K562 (cell line): ENCODE results near the gene NCAPG2. TPM values are rescaled to one million over a fixed set of nuclear protein-coding genes. Genes with fewer than 3 reads are reported as not detected.

Source experiments
- BHLHE40 ChIP-seq: IDR thresholded peaks from 2 replicates; pipeline ENCODE4 v1.6.1; 2011; ENCODE audit warnings: low read length, improper control_type of control experiment
- DDX20 ChIP-seq: fragments of 450-650 bp; IDR thresholded peaks from 2 replicates; pipeline ENCODE4 v1.6.1; 2016; ENCODE audit warnings: missing genetic modification characterization, low read depth, mild to moderate bottlenecking, missing compliant biosample characterization, moderate library complexity
- EP300 ChIP-seq: IDR thresholded peaks from 2 replicates; pipeline ENCODE4 v1.6.1; 2012; ENCODE audit warnings: low read length, improper control_type of control experiment
- HDAC1 ChIP-seq, 2 experiments: fragments of 450-650 bp; IDR thresholded peaks; 2 replicates each; pipeline ENCODE4 v1.6.1; 2016 to 2017; ENCODE audit warnings: inconsistent platforms in 1 of 2, mild to moderate bottlenecking in 1 of 2, moderate library complexity in 1 of 2
- HDAC2 ChIP-seq: fragments of 450-650 bp; IDR thresholded peaks from 2 replicates; pipeline ENCODE4 v1.6.1; 2016; ENCODE audit warnings: mild to moderate bottlenecking
- HMGN3 ChIP-seq: IDR thresholded peaks from 2 replicates; pipeline ENCODE4 v1.6.1; 2011; ENCODE audit warnings: borderline replicate concordance, low read depth, mild to moderate bottlenecking, mixed read lengths, low read length; ENCODE audit not compliant: insufficient read length; ENCODE audit errors: extremely low read depth
- LEF1 ChIP-seq: fragments of 450-650 bp; IDR thresholded peaks from 2 replicates; pipeline ENCODE4 v1.6.1; 2016; ENCODE audit warnings: mild to moderate bottlenecking
- NR2C2 ChIP-seq, 2 experiments: fragments of 200-800 bp in 1 of 2; sonication (Bioruptor generic) in 1 of 2; sonication (generic) in 1 of 2; formaldehyde crosslinking in 1 of 2; IDR thresholded peaks; 2 replicates each; pipeline versions ENCODE4 v1.6.1 to v1.8.0; 2016 to 2022; ENCODE audit warnings: mild to moderate bottlenecking in 1 of 2, missing compliant biosample characterization in 1 of 2, missing genetic modification characterization in 1 of 2, missing genetic modification reagents in 1 of 2
- PCBP1 ChIP-seq: fragments of 200-400 bp; formaldehyde crosslinking; IDR thresholded peaks from 2 replicates; pipeline ENCODE4 v1.6.1; 2018; ENCODE audit warnings: mild to moderate bottlenecking, low read depth, low read length; ENCODE audit not compliant: poor library complexity, severe bottlenecking
- RB1 ChIP-seq: fragments of 450-650 bp; IDR thresholded peaks from 2 replicates; pipeline ENCODE4 v1.6.1; 2017; ENCODE audit warnings: low read depth, mild to moderate bottlenecking
- RERE ChIP-seq: sonication (generic); formaldehyde crosslinking; IDR thresholded peaks from 2 replicates; pipeline ENCODE4 v1.8.0; 2023; ENCODE audit warnings: missing genetic modification reagents, mild to moderate bottlenecking, borderline replicate concordance
- SMARCC2 ChIP-seq: fragments of 450-650 bp; IDR thresholded peaks from 2 replicates; pipeline ENCODE4 v1.6.1; 2017; ENCODE audit warnings: antibody characterized with exemption, moderate library complexity, mild to moderate bottlenecking, low read depth
- SRF ChIP-seq, 2 experiments: fragments of 250-450, 450-650 bp in 1 of 2; sonication (Bioruptor Pico) in 1 of 2; sonication (generic) in 1 of 2; formaldehyde crosslinking; IDR thresholded peaks; 2 replicates each; pipeline versions ENCODE4 v1.5.0 to v1.5.1; 2020 to 2022; ENCODE audit warnings: mild to moderate bottlenecking in 1 of 2, missing genetic modification reagents in 1 of 2
- TBP ChIP-seq: optimal IDR thresholded peaks from 2 replicates; pipeline ENCODE3; 2011; ENCODE audit warnings: low read depth, low read length, improper control_type of control experiment
- ZFX ChIP-seq: sonication (generic); formaldehyde crosslinking; IDR thresholded peaks from 2 replicates; pipeline ENCODE4 v1.8.0; 2022; ENCODE audit warnings: mild to moderate bottlenecking, missing genetic modification reagents, moderate library complexity
- ZHX1 ChIP-seq: fragments of 150-350 bp; conservative IDR thresholded peaks from 2 replicates; pipeline ENCODE4 v1.6.1; 2014; ENCODE audit warnings: low read length
- ZNF174 ChIP-seq: fragments of 250-450 bp; sonication (Bioruptor Pico); IDR thresholded peaks from 2 replicates; pipeline ENCODE4 v1.4.0; 2020; ENCODE audit warnings: mild to moderate bottlenecking
- ZNF41 ChIP-seq: fragments of 250-450 bp; sonication (Bioruptor Pico); conservative IDR thresholded peaks from 2 replicates; pipeline ENCODE4 v1.4.0; 2020; ENCODE audit warnings: mild to moderate bottlenecking
- ZNF507 ChIP-seq: conservative IDR thresholded peaks from 2 replicates; pipeline ENCODE4 v1.6.1; 2017; ENCODE audit warnings: missing genetic modification characterization, missing compliant biosample characterization
- ZNF785 ChIP-seq: fragments of 250-450 bp; sonication (Bioruptor Pico); IDR thresholded peaks from 2 replicates; pipeline ENCODE4 v1.4.0; 2020; ENCODE audit warnings: mild to moderate bottlenecking
- ZSCAN32 ChIP-seq: fragments of 450-650 bp; formaldehyde crosslinking; IDR thresholded peaks from 2 replicates; pipeline ENCODE4 v1.4.0; 2020; ENCODE audit warnings: mild to moderate bottlenecking, moderate library complexity
- polyA plus RNA-seq, 8 experiments: library from polyadenylated mRNA; depleted of rRNA in 4 of 8; stranded (reverse) in 5 of 8; unstranded in 3 of 8; fragments of >200 nt; fragmentation: Nextera tagmentation in 2 of 8; fragmentation: Illumina TruSeq in 1 of 8; extraction: Ambion mirVana in 2 of 8; extraction: Trizol in 1 of 8; gene quantifications; 2 replicates each; pipeline versions ENCODE4 v1.2.1 to v1.2.3, GENCODE V29; 2011 to 2014; ENCODE audit warnings: inconsistent platforms in 1 of 8, missing spikeins in 1 of 8
- total RNA-seq, 7 experiments: library from RNA; depleted of rRNA in 6 of 7; stranded (reverse); fragments of >200 nt in 6 of 7; fragmentation: Illumina TruSeq in 2 of 7; extraction: Trizol in 2 of 7; gene quantifications; 2 replicates each; pipeline versions ENCODE4 v1.2.1 to v1.2.3, GENCODE V29; 2011 to 2021; ENCODE audit warnings: low replicate concordance in 1 of 7

NCAPG2 gene
- total and polyA plus RNA-seq, 9 of the 15 experiments (the other 6 are each of a cell fraction or from before 2014, with no cell fraction given), result 21.5 to 127 (median 86.1) TPM

- no peak for TF ChIP-seq RERE (CRISPR knock-in tag)
- peak; percentile 45; the same call in 1 of the 2 replicates for TF ChIP-seq RB1
- TF ChIP-seq SMARCC2, result peak; percentile 84; the same call in 1 of the 2 replicates
- TF ChIP-seq ZNF507 (tag), result no peak
- peak; percentile 82; the same call in 1 of the 2 replicates for TF ChIP-seq EP300
- no peak for TF ChIP-seq DDX20 (tag)
- no peak for TF ChIP-seq ZSCAN32 (CRISPR knock-in tag)
- TF ChIP-seq BHLHE40, result no peak; the same call in 1 of the 2 replicates
- no peak for TF ChIP-seq ZHX1
- TF ChIP-seq LEF1, result peak; percentile 77
- peak; percentile 65 for TF ChIP-seq ZFX (CRISPR knock-in tag)
- no peak for TF ChIP-seq ZNF41 (CRISPR knock-in tag)
- TF ChIP-seq NR2C2 (CRISPR knock-in tag; IDR thresholded peaks at IDR 0.05), result no peak; the same call in 1 of the 2 replicates
- no peak for TF ChIP-seq NR2C2 (tag; IDR thresholded peaks at IDR 0.05)
- no peak for TF ChIP-seq ZNF785 (CRISPR knock-in tag)
- TF ChIP-seq HMGN3, result peak; percentile 55
- TF ChIP-seq SRF (CRISPR knock-in tag; IDR thresholded peaks at IDR 0.05), result no peak
- peak in 1 of 2 experiments; percentile 72; a peak in 2 of 4 replicates for TF ChIP-seq HDAC1 (IDR thresholded peaks at IDR 0.05)
- no peak for TF ChIP-seq PCBP1
- TF ChIP-seq ZNF174 (CRISPR knock-in tag), result no peak
- peak; percentile 56; the same call in 1 of the 2 replicates for TF ChIP-seq HDAC2
- TF ChIP-seq TBP, result peak; percentile 20
Observed at GRCh38 chr7:158740657-158741293, 36.2 kb upstream of the NCAPG2 start (continued).
